Mammary epithelial cell (primary cell): ENCODE results near the gene MNT.

ENCODE experiments used
- CTCF ChIP-seq, 2 donors: IDR thresholded peaks in 1 of 2; conservative IDR thresholded peaks in 1 of 2; 2 replicates each; pipeline ENCODE4 v1.5.1; 2011 to 2012; ENCODE audit warnings: inconsistent platforms in 2 of 2, low read length in 2 of 2, mild to moderate bottlenecking in 2 of 2, control low read depth in 1 of 2, low read depth in 1 of 2; ENCODE audit not compliant: insufficient read depth in 1 of 2; ENCODE audit errors: extremely low read depth in 1 of 2
- EZH2 ChIP-seq: IDR thresholded peaks from 2 replicates; pipeline ENCODE4 v1.6.1; 2012; ENCODE audit warnings: low read length, inconsistent platforms, borderline replicate concordance

- TF ChIP-seq CTCF (conservative IDR thresholded peaks at IDR 0.05 in 1 of 2, IDR thresholded peaks at IDR 0.05 in 1 of 2; ENCODE audit: extremely low read depth in 1 of 2, insufficient read depth in 1 of 2, low read depth in 1 of 2, low read length in 2 of 2) = no peak
- no peak for TF ChIP-seq EZH2
Measured at GRCh38 chr17:2369039-2369438, 31.8 kb downstream of the MNT start.
